SW480 (cell line): ENCODE data around the gene AKR7A3.
"Not testable (repeated sequence)": the region's sequence is repeated elsewhere in the genome, so short reads cannot be mapped to it uniquely, and the experiment has no call there.

Experiments used
- DNase-seq: peaks from one replicate; pipeline ENCODE4 v3.0.0-alpha.2; 2016; ENCODE audit warnings: low spot score

Gene AKR7A3

DNA sequence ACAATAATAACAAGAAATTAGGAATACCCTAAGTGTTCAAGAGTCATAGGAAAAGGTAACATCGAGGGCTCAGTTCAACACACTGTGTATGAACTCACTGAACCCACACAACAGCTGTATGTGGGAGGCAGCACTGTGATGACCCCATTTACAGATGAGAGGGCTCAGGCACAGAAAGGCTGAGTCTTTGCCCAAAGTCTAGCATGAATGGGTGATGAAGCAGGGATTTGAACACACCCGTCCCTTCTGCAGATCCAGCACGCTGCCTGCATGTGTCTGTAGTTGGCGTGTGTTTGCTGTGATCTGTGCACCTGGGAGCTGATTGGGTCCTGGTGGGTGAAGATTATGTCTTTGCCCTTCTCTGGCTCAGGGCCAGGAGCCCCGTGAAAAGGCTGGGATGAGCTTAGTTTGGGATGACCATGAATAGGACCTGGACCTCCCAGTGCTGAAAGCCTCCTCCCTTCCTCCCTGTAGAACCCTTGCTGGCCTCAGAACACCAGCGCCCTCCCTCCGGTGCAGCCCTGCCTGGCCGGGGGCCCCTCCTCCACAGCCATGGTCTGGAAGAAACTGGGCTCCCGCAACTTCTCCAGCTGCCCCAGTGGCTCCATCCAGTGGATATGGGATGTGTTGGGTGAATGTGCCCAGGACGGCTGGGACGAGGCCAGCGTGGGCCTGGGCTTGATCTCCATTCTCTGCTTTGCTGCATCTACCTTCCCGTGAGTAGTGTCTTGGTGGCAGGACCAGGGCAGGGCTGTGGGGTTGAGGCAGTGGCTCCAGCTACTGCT is 28.7 kb upstream of the AKR7A3 start:
- no peak for DNase-seq

DNA sequence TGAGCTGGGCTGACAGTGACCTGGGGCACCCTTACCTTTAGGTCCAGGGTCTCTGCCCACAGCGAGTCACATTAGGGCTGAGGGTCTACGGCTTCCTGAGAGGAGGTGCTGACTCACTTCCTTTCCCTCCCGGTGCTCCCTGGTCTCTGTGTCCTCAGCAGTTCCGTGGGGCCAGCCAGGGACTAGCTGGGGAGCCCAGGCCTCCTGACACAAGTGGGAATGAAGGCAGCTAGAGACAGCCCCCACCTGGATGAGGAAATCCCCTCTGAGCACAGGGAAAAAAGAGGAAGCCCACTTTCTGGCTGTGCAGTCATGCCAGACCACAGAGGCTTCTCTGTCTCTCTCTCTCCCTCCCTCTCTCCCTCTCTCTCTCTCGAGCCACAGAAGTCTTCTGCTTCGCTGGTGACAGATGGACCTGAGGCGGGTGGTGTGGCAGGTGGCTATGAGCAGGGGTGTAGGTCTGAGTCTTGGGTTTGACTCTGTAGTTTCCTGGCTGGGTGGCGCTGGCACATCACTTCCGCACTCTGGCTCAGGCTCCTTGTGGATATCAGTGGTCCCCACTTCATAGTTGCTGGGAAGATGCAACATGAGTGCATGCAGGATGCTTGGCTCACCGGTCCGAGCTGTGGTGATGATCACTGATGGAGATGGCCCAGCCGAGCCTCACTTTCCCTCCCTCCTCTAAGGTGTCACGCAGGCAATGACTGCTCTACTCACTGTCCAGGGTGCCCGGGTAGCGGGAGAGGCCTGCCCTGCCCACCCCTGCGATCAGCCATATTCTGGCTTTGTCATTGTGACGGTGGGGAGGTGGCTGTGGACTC is 27.0 kb upstream of the AKR7A3 start:
- peak; percentile 32 for DNase-seq

DNA sequence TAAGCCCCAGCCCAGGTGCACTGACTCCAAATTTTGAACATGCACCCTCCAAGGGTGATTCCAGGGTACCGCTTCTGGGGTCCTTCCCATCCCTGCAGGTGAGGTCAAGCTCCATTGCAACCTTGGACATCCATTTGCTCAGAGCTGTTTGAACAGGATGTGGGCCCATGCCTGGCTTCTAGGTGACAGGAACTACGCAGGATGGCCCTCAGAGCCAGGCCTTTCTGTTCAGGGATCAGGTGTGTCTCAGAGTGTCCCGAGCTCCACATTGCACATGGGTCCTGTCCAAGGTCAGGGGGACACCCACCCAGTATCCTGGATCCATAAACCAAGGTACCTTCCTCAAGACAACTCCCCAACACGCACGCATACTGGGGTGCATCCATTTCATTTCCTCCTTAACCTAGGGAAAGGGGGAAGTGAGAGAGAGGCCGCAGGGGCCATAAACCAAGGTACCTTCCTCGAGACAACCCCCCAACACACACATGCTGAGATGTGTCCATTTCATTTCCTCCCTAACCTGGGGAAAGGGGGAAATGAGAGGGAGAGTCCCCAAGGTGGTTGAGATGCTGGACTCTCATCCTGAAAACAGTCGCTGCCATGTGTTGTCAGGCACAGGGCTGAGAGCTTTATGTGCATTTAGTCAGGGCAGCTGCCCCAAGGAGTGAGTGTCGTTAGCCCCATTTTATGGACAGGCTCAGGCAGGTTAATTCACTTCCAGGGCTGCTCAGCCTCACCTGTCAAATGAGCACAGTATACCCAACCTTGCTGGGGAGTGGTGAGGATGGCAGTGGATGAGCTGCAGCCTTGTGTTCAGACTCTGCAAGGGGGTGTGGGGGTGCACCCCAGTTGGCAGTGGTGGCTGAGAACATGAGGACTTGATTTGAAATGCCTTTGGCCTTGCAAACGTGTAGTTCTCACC is 25.7 kb upstream of the AKR7A3 start:
- DNase-seq: no peak

DNA sequence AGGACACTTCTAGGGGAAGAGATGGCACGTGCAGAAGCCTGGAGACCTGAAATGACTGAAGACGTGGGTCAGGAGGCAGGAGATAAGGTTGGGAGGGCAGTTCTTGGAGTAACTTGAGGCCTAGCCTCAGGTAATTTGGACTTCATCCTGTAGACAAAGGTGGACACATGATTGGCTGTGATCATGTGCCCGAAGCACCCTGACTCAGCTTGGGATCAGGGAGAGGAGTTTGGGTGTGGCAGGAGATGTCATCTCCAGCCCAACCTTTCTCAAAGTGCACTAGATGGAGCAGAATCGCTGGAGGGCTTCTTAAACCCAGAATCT is 25.0 kb upstream of the AKR7A3 start:
- DNase-seq: no peak

DNA sequence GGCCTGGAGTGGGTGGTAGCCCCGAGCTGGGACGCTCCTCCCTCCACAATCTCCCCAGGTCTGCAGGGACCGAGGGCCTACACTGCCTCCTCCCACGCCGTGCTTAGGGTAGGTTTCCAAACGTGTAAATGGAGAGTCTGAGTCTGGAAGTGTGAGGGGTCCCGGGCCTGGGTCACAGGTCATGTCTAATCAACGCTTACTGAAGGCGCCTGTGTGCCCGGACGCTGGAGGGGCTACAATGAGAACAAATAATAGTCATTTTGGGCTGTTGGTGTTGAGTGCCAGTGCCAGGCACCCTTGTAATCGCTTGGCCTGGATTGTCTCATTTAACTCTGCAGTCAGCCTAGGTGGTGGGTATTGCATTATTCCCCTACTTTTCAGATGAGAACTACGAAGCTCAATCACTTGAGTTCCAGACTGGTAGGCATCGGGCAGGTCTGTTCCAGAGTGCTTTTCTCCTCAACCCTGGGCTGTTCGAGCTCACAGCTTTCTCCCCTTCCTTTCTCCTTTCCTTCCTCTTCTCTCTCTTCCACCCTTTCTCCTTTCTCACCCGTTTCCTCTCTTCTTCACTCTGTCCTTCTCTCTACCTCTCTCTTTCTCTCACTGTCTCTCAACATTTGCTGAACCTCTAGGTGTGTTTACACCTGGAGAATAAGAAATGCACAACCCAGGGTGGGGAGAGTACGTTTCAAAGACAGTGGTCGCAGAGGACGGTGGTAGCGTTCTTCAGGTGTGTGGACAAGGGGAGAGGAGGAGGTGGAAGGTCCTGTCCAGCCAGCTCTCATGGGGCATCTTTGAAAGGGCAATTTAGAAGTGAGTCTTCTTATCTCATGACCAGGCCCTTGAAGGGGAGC is 24.4 kb upstream of the AKR7A3 start:
- DNase-seq: no peak

DNA sequence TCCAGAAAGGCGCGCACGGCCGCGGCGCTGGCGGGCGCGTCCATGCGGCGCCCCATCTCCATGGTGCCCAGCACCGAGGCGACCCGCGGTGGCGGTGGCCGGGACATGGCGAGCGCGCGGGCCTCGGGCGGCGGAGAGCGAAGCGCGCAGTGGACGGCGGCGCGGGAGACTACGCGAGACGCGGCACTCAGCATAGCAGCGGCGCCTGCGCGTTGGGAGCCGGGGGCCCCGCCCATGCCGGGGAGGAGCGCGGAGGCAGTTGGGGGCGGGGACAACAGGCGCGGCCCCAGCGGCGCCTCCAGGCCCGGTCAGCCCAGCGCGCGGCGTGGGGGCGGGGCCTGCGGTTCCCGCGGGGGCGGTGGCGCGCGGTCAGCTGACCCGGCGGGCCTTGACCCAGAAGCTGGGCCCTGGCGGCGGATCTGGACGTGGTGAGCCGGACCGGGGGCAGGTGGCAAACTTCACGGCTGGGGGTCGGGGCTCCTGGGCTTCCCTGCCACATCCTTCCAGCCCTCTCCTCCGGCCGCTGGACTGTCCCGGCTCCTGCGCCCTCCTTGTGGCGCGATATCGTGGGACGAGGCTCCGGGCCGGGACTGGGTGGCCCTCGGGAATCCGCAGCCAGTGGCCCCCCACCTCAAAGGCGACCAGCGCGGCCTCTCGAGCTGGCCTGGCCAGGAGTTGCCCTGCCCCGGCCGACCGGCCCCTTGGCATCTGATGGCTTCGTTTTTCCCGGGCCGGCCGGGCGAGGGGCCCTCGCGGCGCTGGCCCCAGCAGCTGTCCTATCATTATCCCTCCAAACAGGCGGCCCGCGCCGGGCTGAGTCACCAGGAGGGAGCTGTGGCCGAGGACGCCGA is 23.6 kb upstream of the AKR7A3 start, which contains the start of the genes AKR7A2 and SLC66A1:
TSS of gene AKR7A2 (minus strand) at position 214 of the 851 bp plus-strand sequence. CDS start at position 194, 20 bp downstream.
TSS of gene SLC66A1 (plus strand) at position 396 of the 851 bp plus-strand sequence. CDS start 5,352 bp downstream, outside the sequence.
- DNase-seq: peak; percentile 83

DNA sequence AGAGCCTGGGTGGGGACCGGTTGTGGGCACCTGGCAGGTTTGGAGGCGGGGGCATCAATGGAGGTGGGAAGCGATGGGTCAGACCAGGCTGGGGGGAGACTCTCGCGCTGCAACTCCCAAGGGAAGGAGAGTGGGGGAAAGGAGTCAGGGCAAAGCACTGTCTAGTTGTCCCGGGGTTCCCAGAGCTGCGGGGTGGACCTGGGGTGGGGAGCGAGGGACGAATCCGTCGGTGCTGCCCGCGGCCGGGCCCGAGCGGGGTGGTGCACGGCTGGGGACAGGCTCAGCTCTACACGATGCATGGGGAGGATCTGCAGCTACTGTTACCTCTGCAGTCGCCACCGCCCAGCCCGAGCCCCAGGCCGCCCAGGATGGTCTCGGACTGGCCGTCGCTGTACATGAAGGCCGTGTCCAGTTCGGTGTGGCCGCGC is 22.9 kb upstream of the AKR7A3 start:
- DNase-seq: peak; percentile 61

DNA sequence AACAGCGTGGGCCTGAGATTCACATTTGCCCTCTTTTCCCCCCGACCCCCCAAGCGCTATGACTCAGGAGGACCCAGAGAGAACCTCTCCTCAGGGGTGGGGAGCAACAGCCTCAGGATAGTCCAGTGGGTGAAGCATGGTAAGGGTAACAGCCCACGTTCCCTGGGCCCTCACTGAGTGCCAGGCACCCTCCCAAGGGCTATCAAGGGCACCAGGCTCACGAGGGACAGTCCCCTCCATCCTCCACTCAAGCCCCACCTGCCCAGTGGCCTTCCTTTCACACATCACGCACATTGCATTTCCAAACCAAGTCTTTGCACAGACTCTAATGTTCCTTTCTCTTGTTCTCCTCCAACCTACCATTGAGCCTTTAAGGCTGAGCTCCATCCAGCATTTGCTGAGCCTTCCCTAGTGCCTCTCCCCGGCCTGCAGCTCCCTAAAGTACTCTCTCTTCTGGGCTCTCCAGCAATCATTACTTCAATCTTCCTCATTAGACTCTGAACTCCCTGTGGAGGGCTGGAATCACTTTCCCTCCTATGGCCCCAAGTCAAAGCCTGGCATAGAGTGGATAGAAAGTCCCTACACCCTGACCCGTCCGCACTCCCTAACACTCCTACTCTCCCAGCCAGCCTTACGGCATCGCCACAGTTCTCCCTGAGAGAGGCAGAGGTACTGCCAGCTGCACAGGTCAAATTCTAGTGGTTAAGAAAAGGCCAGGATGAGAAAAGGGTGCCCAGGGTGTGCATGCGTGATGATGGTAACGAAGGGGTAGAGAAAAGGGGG is 22.3 kb upstream of the AKR7A3 start:
- no peak for DNase-seq

DNA sequence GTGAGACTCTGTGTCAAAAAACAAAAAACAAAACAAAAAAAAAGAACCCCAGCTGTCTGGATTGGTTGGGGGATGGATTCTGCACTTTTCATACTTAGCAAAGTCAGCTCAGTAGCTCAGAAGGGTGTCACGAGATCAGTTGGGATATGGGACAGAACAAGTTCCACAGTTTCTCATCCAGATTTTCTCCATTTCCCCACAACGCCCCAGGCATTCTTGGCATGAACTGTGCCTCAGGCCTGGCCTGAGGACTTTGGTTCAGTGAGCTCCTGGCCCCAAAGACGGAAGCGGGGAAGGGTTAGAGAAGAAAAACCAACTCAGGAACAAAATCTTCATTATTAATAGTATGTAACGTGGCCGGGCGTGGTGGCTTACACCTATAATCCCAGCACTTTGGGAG is 21.5 kb upstream of the AKR7A3 start:
- no peak for DNase-seq

DNA sequence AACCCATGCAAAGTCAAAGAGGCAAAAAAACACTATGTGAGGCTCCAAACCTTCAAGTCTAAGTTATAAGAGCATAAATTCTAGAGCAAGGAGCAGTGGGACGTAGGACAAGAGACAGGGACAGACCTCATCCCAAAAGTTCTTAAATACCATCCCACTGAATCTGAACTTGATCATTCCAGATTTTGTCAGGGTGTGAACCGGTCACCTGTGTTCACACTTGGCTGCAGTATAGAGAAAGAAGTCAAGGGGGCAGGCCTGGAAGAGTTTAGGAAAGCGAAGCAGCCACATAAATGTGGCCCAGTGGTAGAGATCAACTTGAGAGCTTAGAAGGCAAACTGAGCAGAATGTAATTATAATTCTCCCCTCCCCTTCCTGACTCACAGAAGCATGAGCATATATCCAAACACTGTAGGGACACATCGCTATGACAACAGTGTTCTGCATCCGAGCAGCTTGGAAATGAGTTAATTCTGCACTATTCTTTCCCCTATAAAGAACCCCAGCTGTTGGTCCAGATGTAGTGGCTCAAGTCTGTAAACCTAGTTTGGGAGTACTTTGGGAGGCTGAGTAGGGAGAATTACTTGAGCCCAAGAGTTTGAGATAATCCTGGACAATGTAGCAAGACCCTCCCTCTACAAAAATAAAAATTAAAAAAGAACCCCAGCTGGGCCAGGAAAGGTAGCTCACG is 20.7 kb upstream of the AKR7A3 start:
- DNase-seq: no peak

DNA sequence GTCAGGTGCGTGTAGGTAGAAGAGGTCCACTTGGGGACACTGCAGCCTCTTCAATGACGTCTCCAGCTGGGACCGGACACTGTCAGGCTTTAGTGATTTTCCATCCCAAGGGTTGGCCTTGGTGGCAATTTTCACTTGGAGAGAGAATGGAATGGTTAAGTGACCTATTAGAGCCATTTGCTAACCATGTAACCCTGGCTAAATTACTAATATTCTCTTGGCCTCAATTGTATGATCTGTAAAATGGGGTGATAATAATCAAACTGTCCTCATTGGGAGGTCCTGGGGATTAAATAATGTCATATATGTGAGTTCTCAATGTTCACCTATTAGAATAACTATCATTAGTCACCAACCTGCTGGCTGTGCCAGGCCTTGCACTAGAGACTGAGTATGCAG is 19.9 kb upstream of the AKR7A3 start:
- DNase-seq: no peak

DNA sequence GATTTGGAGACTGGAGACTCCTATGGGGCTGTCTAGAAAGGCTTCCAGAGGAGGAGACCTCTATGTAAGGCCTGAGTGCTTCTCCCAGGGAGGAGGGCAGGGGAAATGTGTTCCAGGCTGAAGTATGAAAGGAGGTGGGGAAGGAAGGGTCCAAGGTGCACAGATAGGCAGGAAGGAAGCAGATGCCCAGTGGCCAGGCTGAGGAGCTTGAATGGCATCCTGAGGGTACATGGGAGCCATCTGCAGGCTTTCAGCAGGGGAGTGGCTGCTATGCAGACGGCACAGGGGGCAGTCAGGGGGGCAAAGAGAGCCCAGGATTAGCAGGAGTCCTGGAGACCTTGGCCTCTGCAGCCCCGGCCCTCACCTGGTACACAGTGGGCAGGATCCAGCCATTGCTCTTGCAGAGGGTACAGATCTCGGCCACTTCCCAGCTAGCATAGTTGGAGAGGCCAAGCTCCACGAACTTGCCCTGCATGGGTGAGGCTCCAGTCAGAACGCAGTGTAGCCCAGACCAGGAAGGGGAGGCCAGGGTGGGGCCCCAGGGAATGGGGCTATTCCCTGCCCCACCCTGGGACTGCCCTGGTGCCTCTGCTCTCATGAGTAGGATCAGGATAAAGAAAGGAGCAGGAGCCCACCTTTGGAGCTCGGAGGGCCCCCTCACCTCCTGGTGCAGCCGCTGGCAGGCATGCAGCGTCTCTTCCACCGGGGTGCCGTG is 19.4 kb upstream of the AKR7A3 start:
- no peak for DNase-seq

DNA sequence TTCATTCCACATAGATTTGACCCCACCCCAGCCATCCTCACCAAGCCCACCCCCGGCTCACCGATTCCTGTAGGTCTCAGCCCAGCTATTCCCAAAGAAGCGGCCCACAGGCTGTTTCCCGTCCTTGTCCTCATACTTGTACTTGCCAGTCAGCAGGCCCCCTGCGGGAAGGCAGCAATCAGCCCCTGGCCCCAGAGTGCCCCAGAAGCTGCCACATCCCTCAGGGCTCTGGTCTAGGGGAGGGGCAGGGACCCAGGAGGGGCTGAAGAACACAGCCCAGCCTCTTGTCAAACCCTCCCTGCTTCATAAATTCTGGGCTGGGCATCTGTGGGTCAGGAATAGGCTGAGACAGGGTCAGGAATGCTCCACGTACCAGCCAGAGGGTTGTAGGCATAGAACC is 18.4 kb upstream of the AKR7A3 start:
- no peak for DNase-seq

DNA sequence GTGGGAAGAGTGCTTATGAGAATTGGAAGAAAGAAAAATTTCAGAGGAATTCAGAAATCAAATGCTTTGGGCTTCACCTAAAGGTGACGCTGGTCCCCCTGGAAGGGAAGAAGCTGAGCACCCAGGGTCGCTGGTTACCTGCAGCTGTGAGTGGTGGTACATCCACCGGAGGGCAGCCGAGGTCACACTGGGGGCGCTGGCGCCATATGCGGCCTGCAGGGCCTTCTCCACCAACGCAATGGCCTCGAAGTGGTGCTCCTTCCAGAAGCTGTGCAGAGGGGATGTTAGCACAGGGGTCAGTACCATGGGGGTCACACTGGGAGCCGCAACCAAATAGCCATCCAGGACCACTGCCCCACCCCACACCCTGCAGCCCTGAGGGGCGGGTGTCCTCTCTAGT is 17.3 kb upstream of the AKR7A3 start:
- DNase-seq: no peak

DNA sequence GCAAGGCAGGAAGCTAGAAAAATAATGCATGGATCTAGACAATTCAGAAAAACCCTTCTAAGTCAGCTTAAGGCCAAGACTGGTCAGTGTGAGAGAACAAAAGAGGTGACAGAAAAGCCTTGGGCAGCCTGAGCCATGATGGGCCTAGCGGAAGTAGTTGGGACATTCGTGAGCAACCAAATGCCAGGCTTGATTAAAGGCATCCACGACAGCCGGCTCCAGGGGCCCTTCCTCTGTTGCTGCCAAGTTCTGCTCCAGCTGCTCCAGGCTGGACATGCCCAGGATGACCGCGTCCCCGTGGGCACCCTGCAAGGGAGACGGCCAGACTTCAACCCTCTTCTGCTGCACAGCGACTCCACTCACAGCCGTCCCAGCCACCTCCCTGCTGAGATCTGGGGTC is 15.5 kb upstream of the AKR7A3 start:
- DNase-seq: not testable (repeated sequence)

DNA sequence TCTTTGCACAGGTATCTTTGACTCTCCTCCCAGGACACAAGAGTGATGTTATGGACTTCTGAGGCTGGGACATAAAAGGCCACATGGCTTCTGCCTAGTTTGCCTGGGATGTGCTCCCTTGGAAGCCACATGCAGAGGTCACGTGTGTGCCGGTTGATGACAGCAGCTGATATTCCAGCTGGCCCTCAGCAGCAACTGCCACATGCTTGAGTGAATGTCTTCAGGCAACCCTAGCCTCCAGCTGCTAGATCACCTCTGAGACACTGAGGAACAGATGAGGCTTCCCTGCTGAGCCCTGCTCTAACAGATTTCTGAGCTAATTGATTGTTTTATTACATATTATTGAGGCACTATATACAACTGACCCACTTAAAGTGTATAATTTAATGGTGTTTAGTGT is 11.6 kb upstream of the AKR7A3 start:
- DNase-seq: no peak

DNA sequence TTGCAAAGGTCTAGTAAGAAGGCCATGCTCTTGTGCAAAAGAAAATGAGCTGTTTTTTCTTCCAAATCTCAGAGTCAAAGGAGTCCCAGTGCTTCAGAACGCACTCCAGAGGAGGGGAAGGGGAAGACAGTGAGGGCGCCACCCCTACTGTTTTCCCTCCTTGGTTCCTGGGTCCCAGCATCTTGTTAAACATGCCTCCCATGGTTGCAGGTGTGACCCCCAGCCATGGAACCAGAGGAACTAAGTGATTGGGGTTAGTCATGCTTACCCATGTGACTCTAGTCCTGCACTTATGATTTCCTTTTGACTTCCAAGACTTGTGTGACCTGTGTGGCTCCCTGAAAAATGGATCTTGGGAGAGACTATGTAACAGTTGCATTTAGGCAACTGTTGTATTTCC is 6.1 kb upstream of the AKR7A3 start:
- no peak for DNase-seq

DNA sequence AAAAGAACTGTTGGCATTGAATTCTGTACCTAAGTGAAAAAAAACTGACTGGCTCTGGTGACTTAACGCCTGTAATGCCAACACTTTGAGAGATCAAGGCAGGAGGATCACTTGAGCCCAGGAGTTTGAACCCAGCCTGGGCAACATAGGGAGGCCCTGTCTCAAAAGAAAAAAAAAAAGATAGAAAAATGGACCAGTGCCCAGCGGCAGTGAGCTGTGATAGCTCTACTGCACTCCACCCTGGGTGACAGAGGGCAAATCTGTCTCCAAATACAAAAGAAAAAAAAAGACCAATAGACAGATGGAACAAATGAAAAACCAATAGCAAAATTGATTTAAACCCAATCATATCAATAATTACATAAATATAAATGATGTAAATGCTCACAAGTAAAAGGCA is 674 bp upstream of the AKR7A3 start:
- DNase-seq: no peak
